Endodermal cell (in vitro differentiated cells): Measurements from ENCODE around the gene ANKFY1. TPM values are rescaled to one million over a fixed set of nuclear protein-coding genes. Genes with fewer than 3 reads are reported as not detected.

Source experiments
- DNase-seq: peaks from one replicate; pipeline ENCODE4 v3.0.0-alpha.2; 2017
- H3K27ac ChIP-seq: 2 replicates; pipeline ENCODE4 v1.5.1; 2013; ENCODE audit warnings: mild to moderate bottlenecking, low read depth, low read length, moderate library complexity
- H3K27me3 ChIP-seq: 2 replicates; pipeline ENCODE4 v1.6.1; 2013; ENCODE audit warnings: mild to moderate bottlenecking, low read length, moderate library complexity; ENCODE audit not compliant: insufficient read depth, control insufficient read depth, poor library complexity, severe bottlenecking
- H3K36me3 ChIP-seq: 2 replicates; pipeline ENCODE4 v1.7.0; 2013; ENCODE audit warnings: mild to moderate bottlenecking, low read length, moderate library complexity; ENCODE audit not compliant: control insufficient read depth, insufficient read depth
- H3K4me1 ChIP-seq: one replicate; pipeline ENCODE4 v1.7.0; 2013; ENCODE audit warnings: low read length; ENCODE audit not compliant: control insufficient read depth, insufficient read depth
- H3K4me3 ChIP-seq: 2 replicates; pipeline ENCODE4 v1.5.1; 2013; ENCODE audit warnings: mild to moderate bottlenecking, low read length, moderate library complexity
- H3K9ac ChIP-seq: 2 replicates; pipeline ENCODE4 v1.6.1; 2013; ENCODE audit warnings: mild to moderate bottlenecking, low read length, moderate library complexity; ENCODE audit not compliant: poor library complexity, severe bottlenecking; ENCODE audit errors: extremely low read depth
- H3K9me3 ChIP-seq: 2 replicates; pipeline ENCODE4 v1.6.1; 2013; ENCODE audit warnings: mild to moderate bottlenecking, low read length, moderate library complexity; ENCODE audit not compliant: control insufficient read depth
- H3K27ac Mint-ChIP-seq: 2 replicates; pipeline ENCODE4 v1.8.0; 2020; ENCODE audit warnings: mixed read lengths
- H3K27me3 Mint-ChIP-seq: 2 replicates; pipeline ENCODE4 v1.8.0; 2021; ENCODE audit warnings: mild to moderate bottlenecking, mixed read lengths; ENCODE audit not compliant: insufficient read depth
- H3K36me3 Mint-ChIP-seq: 2 replicates; pipeline ENCODE4 v1.8.0; 2020; ENCODE audit warnings: low read depth, mixed read lengths
- H3K4me1 Mint-ChIP-seq: 2 replicates; pipeline ENCODE4 v1.8.0; 2020; ENCODE audit warnings: mixed read lengths
- H3K4me3 Mint-ChIP-seq: 2 replicates; pipeline ENCODE4 v1.8.0; 2020; ENCODE audit warnings: mild to moderate bottlenecking, moderate library complexity, mixed read lengths
- H3K9me3 Mint-ChIP-seq: 2 replicates; pipeline ENCODE4 v1.8.0; 2020; ENCODE audit warnings: mild to moderate bottlenecking, mixed read lengths
- WGBS, 2 experiments: methylation state at CpG; one replicate each; pipeline versions ENCODE4 v1.1.5 to v1.1.7; 2013; ENCODE audit warnings: missing lambda C conversion rate in 2 of 2, mixed read lengths in 1 of 2; ENCODE audit not compliant: insufficient coverage in 1 of 2, insufficient read length in 1 of 2; 5-methylcytosine and 5-hydroxymethylcytosine counted together
- total RNA-seq, 2 donors: library from RNA; stranded (reverse); fragmentation: NEBNext Ultra II Directional in 1 of 2; extraction: Animal tissue kit (Norgen Biotek cat#: 25700) in 1 of 2; gene quantifications; 2 replicates in 1 of 2; 3 replicates in 1 of 2; pipeline ENCODE4 v1.2.1, GENCODE V29; 2021
- TF ChIP-seq, protein P1 (sequence below): fragments of 200-600 bp; sonication (generic); conservative IDR thresholded peaks from 2 replicates; pipeline ENCODE4 v1.5.0; 2021; ENCODE audit warnings: antibody characterized with exemption, mild to moderate bottlenecking

The ANKFY1 gene
- total RNA-seq, 2 donors from 2014 or later: 48.0 to 62.4 TPM

DNA sequence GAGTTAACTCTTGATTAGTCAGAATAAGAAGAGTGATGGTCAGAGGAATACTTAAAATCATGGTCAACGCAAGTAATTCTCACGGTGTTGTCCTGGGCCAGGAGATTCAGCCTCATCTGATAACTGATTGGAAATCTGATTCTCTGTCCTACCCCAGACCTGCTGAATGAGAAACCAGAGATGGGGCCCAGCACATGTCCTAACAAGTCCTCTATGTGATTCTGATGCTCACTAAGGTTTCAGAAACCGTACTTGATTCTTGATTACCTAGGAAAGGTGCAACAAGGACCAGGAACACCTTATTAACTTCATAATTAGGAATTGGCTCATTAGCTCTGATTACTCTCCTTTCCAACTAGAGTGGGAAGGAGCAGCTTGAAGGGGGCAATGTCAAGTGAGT is 44.5 kb downstream of the ANKFY1 start:
- DNase-seq: no peak
- Histone ChIP-seq H3K4me1 (no peaks in the 10 kb centered on the region), H3K27ac (no peak overlapping the region), H3K9me3 (no peaks in the 10 kb centered on the region), H3K9ac (no peak overlapping the region), H3K36me3 (peaks cover 66% of the 10 kb centered on the region), H3K4me3 (no peak overlapping the region), H3K27me3 (no peaks in the 10 kb centered on the region)
- Mint-ChIP-seq H3K4me3 (no peak overlapping the region), H3K9me3 (peaks cover 3% of the 10 kb centered on the region), H3K27ac (no peak overlapping the region), H3K4me1 (peaks cover 12% of the 10 kb centered on the region), H3K36me3 (peaks cover 39% of the 10 kb centered on the region), H3K27me3 (no peaks in the 10 kb centered on the region)
- WGBS, 2 experiments: 99 to 100% methylated on average over 3 of the region's 3 CpGs
- TF ChIP-seq, protein P1, sequence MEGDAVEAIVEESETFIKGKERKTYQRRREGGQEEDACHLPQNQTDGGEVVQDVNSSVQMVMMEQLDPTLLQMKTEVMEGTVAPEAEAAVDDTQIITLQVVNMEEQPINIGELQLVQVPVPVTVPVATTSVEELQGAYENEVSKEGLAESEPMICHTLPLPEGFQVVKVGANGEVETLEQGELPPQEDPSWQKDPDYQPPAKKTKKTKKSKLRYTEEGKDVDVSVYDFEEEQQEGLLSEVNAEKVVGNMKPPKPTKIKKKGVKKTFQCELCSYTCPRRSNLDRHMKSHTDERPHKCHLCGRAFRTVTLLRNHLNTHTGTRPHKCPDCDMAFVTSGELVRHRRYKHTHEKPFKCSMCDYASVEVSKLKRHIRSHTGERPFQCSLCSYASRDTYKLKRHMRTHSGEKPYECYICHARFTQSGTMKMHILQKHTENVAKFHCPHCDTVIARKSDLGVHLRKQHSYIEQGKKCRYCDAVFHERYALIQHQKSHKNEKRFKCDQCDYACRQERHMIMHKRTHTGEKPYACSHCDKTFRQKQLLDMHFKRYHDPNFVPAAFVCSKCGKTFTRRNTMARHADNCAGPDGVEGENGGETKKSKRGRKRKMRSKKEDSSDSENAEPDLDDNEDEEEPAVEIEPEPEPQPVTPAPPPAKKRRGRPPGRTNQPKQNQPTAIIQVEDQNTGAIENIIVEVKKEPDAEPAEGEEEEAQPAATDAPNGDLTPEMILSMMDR: no peak

- Mint-ChIP-seq H3K36me3 (peaks cover 28% of the 10 kb centered on the region), H3K4me1 (peaks cover 12% of the 10 kb centered on the region), H3K27ac (no peak overlapping the region), H3K4me3 (no peak overlapping the region), H3K9me3 (peaks cover 2% of the 10 kb centered on the region), H3K27me3 (no peaks in the 10 kb centered on the region)
- TF ChIP-seq, protein P1: no peak
- peaks cover 58% of the 10 kb centered on the region for H3K36me3 ChIP-seq
- no peak for DNase-seq
- H3K27ac ChIP-seq: no peak overlapping the region
- no peaks in the 10 kb centered on the region for H3K9me3 ChIP-seq
- WGBS, 2 experiments: 96 to 100% methylated on average over 5 to 6 of the region's 6 CpGs
- H3K4me3 ChIP-seq: no peak overlapping the region
- no peak overlapping the region for H3K9ac ChIP-seq
- H3K27me3 ChIP-seq: no peaks in the 10 kb centered on the region
- no peaks in the 10 kb centered on the region for H3K4me1 ChIP-seq
These were observed 47.8 kb downstream of the ANKFY1 start for GRCh38 chr17:4215882-4216570.

GRCh38 chr17:4214157-4214556 is 49.6 kb downstream of the ANKFY1 start:
- WGBS, 2 experiments: 92 to 100% methylated on average over 3 to 6 of the region's 6 CpGs
- no peaks in the 10 kb centered on the region for H3K4me1 ChIP-seq
- Mint-ChIP-seq H3K27me3 (no peaks in the 10 kb centered on the region), H3K27ac (no peak overlapping the region), H3K36me3 (peaks cover 38% of the 10 kb centered on the region), H3K9me3 (peaks cover 2% of the 10 kb centered on the region), H3K4me1 (peaks cover 7% of the 10 kb centered on the region), H3K4me3 (no peak overlapping the region)
- no peak overlapping the region for H3K9ac ChIP-seq
- H3K4me3 ChIP-seq: no peak overlapping the region
- no peaks in the 10 kb centered on the region for H3K27me3 ChIP-seq
- H3K9me3 ChIP-seq: no peaks in the 10 kb centered on the region
- no peak overlapping the region for H3K27ac ChIP-seq
- TF ChIP-seq, protein P1: no peak
- no peak for DNase-seq
- H3K36me3 ChIP-seq: peaks cover 60% of the 10 kb centered on the region
